ENCODE measurements around the gene ARHGAP33. TPM values are rescaled to one million over a fixed set of nuclear protein-coding genes. Genes with fewer than 3 reads are reported as not detected.

Gene ARHGAP33
- total RNA-seq, 1 experiment from 2014 or later, result 3.7 TPM

GRCh38 chr19:35740423-35741202, 34.8 kb upstream of the ARHGAP33 start:
- no peaks in the 10 kb centered on the region for H3K9me3 ChIP-seq (ENCODE audit: low read length)
- H3K4me1 ChIP-seq (ENCODE audit: insufficient read depth, low read length), result peaks cover 9% of the 10 kb centered on the region
- DNase-seq, result peak; percentile 91
- peaks cover under 1% of the 10 kb centered on the region for H3K79me2 ChIP-seq (ENCODE audit: low read length)
- intact Hi-C loops (cut with micrococcal nuclease), result loop anchor here (2.0 kb wide), 1 partner anchor 34 kb away; the partner anchor contains the start of gene ARHGAP33
- no peaks in the 10 kb centered on the region for H3F3A ChIP-seq (ENCODE audit: low read length, unreplicated experiment)
- ATAC-seq, result peak; percentile 83
- H3K27me3 ChIP-seq (ENCODE audit: low read length), result no peaks in the 10 kb centered on the region
- H3K4me3 ChIP-seq (ENCODE audit: low read length), result peak overlapping the region; percentile 70
- peak overlapping the region; percentile 94 for H3K4me2 ChIP-seq (ENCODE audit: low read length)
- ChIA-PET CTCF (no interaction called here), POLR2A (ENCODE audit: unreplicated experiment) (interaction anchor here (0.6 kb wide), 3 partner anchors 35 to 396 kb away, joined by 3 to 4 read pairs (median 3); no protein-coding TSS in a partner anchor)
- peak overlapping the region; percentile 32 for H3K9ac ChIP-seq (ENCODE audit: low read length)
- no peaks in the 10 kb centered on the region for H3K36me3 ChIP-seq (ENCODE audit: low read depth, low read length)
- no peaks in the 10 kb centered on the region for H4K20me1 ChIP-seq (ENCODE audit: low read length)
- H2AFZ ChIP-seq (ENCODE audit: low read length), result peak overlapping the region; percentile 78
- no peaks in the 10 kb centered on the region for H3K9me2 ChIP-seq (replicated peaks; ENCODE audit: low read length)
- no peak for TF ChIP-seq EZH2 (IDR thresholded peaks at IDR 0.05; ENCODE audit: low read length, unreplicated experiment)
- TF ChIP-seq CTCF (conservative IDR thresholded peaks at IDR 0.05; ENCODE audit: low read depth, low read length), result 0 out of 2 replicates have a peak, but pooled peaks have one; percentile 21
- no peak for TF ChIP-seq EZH2phosphoT487 (IDR thresholded peaks at IDR 0.05; ENCODE audit: borderline replicate concordance, low read length)
- H3K27ac ChIP-seq (ENCODE audit: low read length), result no peak overlapping the region
- BruUV-seq (replicated peaks), result no TSS peak

GRCh38 chr19:35741203-35741515, 34.2 kb upstream of the ARHGAP33 start:
- no peaks in the 10 kb centered on the region for H3K9me2 ChIP-seq (replicated peaks; ENCODE audit: low read length)
- no peaks in the 10 kb centered on the region for H3K27me3 ChIP-seq (ENCODE audit: low read length)
- H3K79me2 ChIP-seq (ENCODE audit: low read length), result peaks cover 6% of the 10 kb centered on the region
- H3K4me2 ChIP-seq (ENCODE audit: low read length), result peak overlapping the region; percentile 94
- H3K9ac ChIP-seq (ENCODE audit: low read length), result peak overlapping the region; percentile 28; the same call in 1 of the 2 replicates
- intact Hi-C loops (cut with micrococcal nuclease), result loop anchor here (2.0 kb wide), 1 partner anchor 34 kb away; the partner anchor contains the start of gene ARHGAP33
- H3K4me3 ChIP-seq (ENCODE audit: low read length), result peak overlapping the region; percentile 70
- BruUV-seq (replicated peaks), result no TSS peak
- H3K9me3 ChIP-seq (ENCODE audit: low read length), result no peaks in the 10 kb centered on the region
- DNase-seq, result no peak
- no peak for TF ChIP-seq EZH2 (IDR thresholded peaks at IDR 0.05; ENCODE audit: low read length, unreplicated experiment)
- TF ChIP-seq CTCF (conservative IDR thresholded peaks at IDR 0.05; ENCODE audit: low read depth, low read length), result no peak
- TF ChIP-seq EZH2phosphoT487 (IDR thresholded peaks at IDR 0.05; ENCODE audit: borderline replicate concordance, low read length), result no peak
- peaks cover 11% of the 10 kb centered on the region for H3K4me1 ChIP-seq (ENCODE audit: insufficient read depth, low read length)
- H4K20me1 ChIP-seq (ENCODE audit: low read length), result no peaks in the 10 kb centered on the region
- peak overlapping the region; percentile 77 for H2AFZ ChIP-seq (ENCODE audit: low read length)
- ChIA-PET CTCF (no interaction called here), POLR2A (ENCODE audit: unreplicated experiment) (no interaction called here)
- no peak overlapping the region for H3K27ac ChIP-seq (ENCODE audit: low read length)
- no peaks in the 10 kb centered on the region for H3K36me3 ChIP-seq (ENCODE audit: low read depth, low read length)
- no peaks in the 10 kb centered on the region for H3F3A ChIP-seq (ENCODE audit: low read length, unreplicated experiment)
- no peak for ATAC-seq

GRCh38 chr19:35742121-35742724, 33.1 kb upstream of the ARHGAP33 start, which contains the start of gene IGFLR1:
Gene IGFLR1, minus strand, starts transcription at chr19:35742452. Its CDS starts 1,272 bp downstream, at chr19:35741180.
- H3K27ac ChIP-seq (ENCODE audit: low read length), result no peak within 1 kb of the TSS

More at GRCh38 chr19:35742121-35742724, 33.1 kb upstream of the ARHGAP33 start, which contains the start of gene IGFLR1:
- POLR2A ChIA-PET (ENCODE audit: unreplicated experiment), result no interaction called here
- CTCF ChIA-PET, result no interaction called here
- H3F3A ChIP-seq (ENCODE audit: low read length, unreplicated experiment), result no peaks in the 10 kb centered on the region
- H3K79me2 ChIP-seq (ENCODE audit: low read length), result peaks cover 14% of the 10 kb centered on the region
- H3K9ac ChIP-seq (ENCODE audit: low read length), result no peak within 1 kb of the TSS
- H3K4me1 ChIP-seq (ENCODE audit: insufficient read depth, low read length), result peaks cover 18% of the 10 kb centered on the region
- H3K9me3 ChIP-seq (ENCODE audit: low read length), result no peaks in the 10 kb centered on the region
- H3K4me3 ChIP-seq (ENCODE audit: low read length), result no peak within 1 kb of the TSS
- H3K4me2 ChIP-seq (ENCODE audit: low read length), result no peak within 1 kb of the TSS
- no TSS peak for BruUV-seq (replicated peaks)
- DNase-seq (no peak), ATAC-seq (no peak)
- TF ChIP-seq CTCF (conservative IDR thresholded peaks at IDR 0.05; ENCODE audit: low read depth, low read length) (no peak), EZH2 (IDR thresholded peaks at IDR 0.05; ENCODE audit: low read length, unreplicated experiment) (no peak), EZH2phosphoT487 (IDR thresholded peaks at IDR 0.05; ENCODE audit: borderline replicate concordance, low read length) (no peak)
- intact Hi-C loops (cut with micrococcal nuclease), result no loop called here
- no peak within 1 kb of the TSS for H2AFZ ChIP-seq (ENCODE audit: low read length)
- H4K20me1 ChIP-seq (ENCODE audit: low read length), result no peaks in the 10 kb centered on the region
- H3K36me3 ChIP-seq (ENCODE audit: low read depth, low read length), result no peaks in the 10 kb centered on the region
- H3K27me3 ChIP-seq (ENCODE audit: low read length), result no peaks in the 10 kb centered on the region
- H3K9me2 ChIP-seq (replicated peaks; ENCODE audit: low read length), result no peaks in the 10 kb centered on the region
